SU-DHL-6 (cell line): Measurements from ENCODE around the gene ACP6.

Experiments
- H2AFZ ChIP-seq: fragments of 200-600 bp; sonication (generic); 2 replicates; pipeline ENCODE4 v1.6.1; 2014; ENCODE audit warnings: low read depth, mild to moderate bottlenecking, moderate library complexity, mixed read lengths, antibody characterized with exemption, low read length; ENCODE audit not compliant: severe bottlenecking
- H3F3A ChIP-seq: fragments of 200-600 bp; shearing (Covaris generic); 2 replicates; pipeline ENCODE4 v1.6.0; 2016; ENCODE audit warnings: antibody characterized with exemption, mild to moderate bottlenecking; ENCODE audit not compliant: insufficient read depth
- H3K27ac ChIP-seq: fragments of 200-600 bp; sonication (generic); 2 replicates; pipeline ENCODE4 v1.5.1; 2016; ENCODE audit warnings: low read depth, mild to moderate bottlenecking, low read length, moderate library complexity, mixed read lengths
- H3K27me3 ChIP-seq: fragments of 200-600 bp; sonication (generic), shearing (Covaris generic); 2 replicates; pipeline ENCODE4 v1.6.0; 2014; ENCODE audit warnings: mild to moderate bottlenecking, low read length
- H3K36me3 ChIP-seq: fragments of 200-600 bp; sonication (generic); 2 replicates; pipeline ENCODE4 v1.6.1; 2014; ENCODE audit warnings: mild to moderate bottlenecking, low read length, mixed read lengths
- H3K4me2 ChIP-seq: fragments of 300-600, 200-600 bp; shearing (Covaris generic), sonication (generic); 2 replicates; pipeline ENCODE4 v1.6.0; 2014; ENCODE audit warnings: low read length, low read depth, mild to moderate bottlenecking; ENCODE audit not compliant: poor library complexity, severe bottlenecking
- H3K4me3 ChIP-seq: fragments of 200-600 bp; sonication (generic); 2 replicates; pipeline ENCODE4 v1.5.1; 2014; ENCODE audit warnings: antibody characterized with exemption, low read length, mild to moderate bottlenecking, mixed read lengths; ENCODE audit not compliant: insufficient read depth, poor library complexity, severe bottlenecking
- H3K79me2 ChIP-seq: fragments of 200-600 bp; sonication (generic); 2 replicates; pipeline ENCODE4 v1.6.1; 2014; ENCODE audit warnings: mild to moderate bottlenecking, low read length, moderate library complexity; ENCODE audit not compliant: insufficient read depth
- H3K9ac ChIP-seq: fragments of 200-600 bp; sonication (generic); 2 replicates; pipeline ENCODE4 v1.7.0; 2014; ENCODE audit warnings: mild to moderate bottlenecking, low read length
- H3K9me2 ChIP-seq: fragments of 200-600 bp; sonication (generic); replicated peaks from 2 replicates; pipeline ENCODE4 v1.6.1; 2014; ENCODE audit warnings: low read length; ENCODE audit not compliant: insufficient read depth
- H3K9me3 ChIP-seq: fragments of 200-600 bp; sonication (generic); 2 replicates; pipeline ENCODE4 v1.6.1; 2014; ENCODE audit warnings: low read length, mixed read lengths; ENCODE audit not compliant: insufficient read depth
- H4K20me1 ChIP-seq: fragments of 200-600 bp; sonication (generic); 2 replicates; pipeline ENCODE4 v1.6.1; 2014; ENCODE audit warnings: low read depth, mild to moderate bottlenecking, antibody characterized with exemption, low read length, moderate library complexity, mixed read lengths
- CTCF ChIP-seq: fragments of 200-600 bp; sonication (generic); IDR thresholded peaks from one replicate; pipeline ENCODE4 v1.5.1; 2017; ENCODE audit warnings: antibody characterized with exemption, mild to moderate bottlenecking, low read length, moderate library complexity; ENCODE audit not compliant: insufficient read depth, poor library complexity, severe bottlenecking
- EZH2phosphoT487 ChIP-seq: fragments of 200-600 bp; sonication (generic), shearing (Covaris generic); conservative IDR thresholded peaks from 2 replicates; pipeline ENCODE4 v1.6.1; 2018; ENCODE audit warnings: mild to moderate bottlenecking, antibody characterized with exemption, low read length, moderate library complexity, mixed read lengths

The ACP6 gene

GRCh38 chr1:147652306-147652705 lies 18.0 kb downstream of the ACP6 start:
- no peaks in the 10 kb centered on the region for H4K20me1 ChIP-seq
- H3K36me3 ChIP-seq: no peaks in the 10 kb centered on the region
- H3K9me2 ChIP-seq: no peaks in the 10 kb centered on the region
- no peaks in the 10 kb centered on the region for H3K79me2 ChIP-seq
- H2AFZ ChIP-seq: no peak overlapping the region
- no peak overlapping the region for H3K4me2 ChIP-seq
- H3K9ac ChIP-seq: no peak overlapping the region
- H3K4me3 ChIP-seq: no peak overlapping the region
- no peak overlapping the region for H3K27ac ChIP-seq
- no peaks in the 10 kb centered on the region for H3F3A ChIP-seq
- H3K27me3 ChIP-seq: no peaks in the 10 kb centered on the region
- no peaks in the 10 kb centered on the region for H3K9me3 ChIP-seq
- TF ChIP-seq EZH2phosphoT487 (no peak), CTCF (no peak)

GRCh38 chr1:147651466-147651865 lies 18.9 kb downstream of the ACP6 start:
- Histone ChIP-seq H3K27me3 (no peaks in the 10 kb centered on the region), H3K9me2 (no peaks in the 10 kb centered on the region), H3K4me3 (no peak overlapping the region), H3K27ac (no peak overlapping the region), H3K9ac (no peak overlapping the region), H2AFZ (no peak overlapping the region), H3K79me2 (no peaks in the 10 kb centered on the region), H3K36me3 (no peaks in the 10 kb centered on the region), H4K20me1 (no peaks in the 10 kb centered on the region), H3K4me2 (no peak overlapping the region), H3F3A (no peaks in the 10 kb centered on the region), H3K9me3 (no peaks in the 10 kb centered on the region)
- TF ChIP-seq CTCF: no peak
- no peak for TF ChIP-seq EZH2phosphoT487

GRCh38 chr1:147648933-147649332 lies 21.4 kb downstream of the ACP6 start:
- H3F3A ChIP-seq: no peaks in the 10 kb centered on the region
- no peaks in the 10 kb centered on the region for H4K20me1 ChIP-seq
- H3K36me3 ChIP-seq: no peaks in the 10 kb centered on the region
- TF ChIP-seq CTCF (no peak), EZH2phosphoT487 (no peak)
- no peak overlapping the region for H2AFZ ChIP-seq
- H3K9me3 ChIP-seq: no peaks in the 10 kb centered on the region
- no peak overlapping the region for H3K4me2 ChIP-seq
- no peak overlapping the region for H3K9ac ChIP-seq
- no peaks in the 10 kb centered on the region for H3K79me2 ChIP-seq
- no peak overlapping the region for H3K27ac ChIP-seq
- H3K9me2 ChIP-seq: no peaks in the 10 kb centered on the region
- H3K27me3 ChIP-seq: no peaks in the 10 kb centered on the region
- H3K4me3 ChIP-seq: no peak overlapping the region
